GM12878 (cell line): ENCODE results near the gene CD2. TPM values are rescaled to one million over a fixed set of nuclear protein-coding genes. Genes with fewer than 3 reads are reported as not detected.

Source experiments
- ATAC-seq: fragments of 200-7000 bp; cut with Tn5 transposase; 3 replicates; pipeline ENCODE4 v1.9.1; 2020; ENCODE audit warnings: mild to moderate bottlenecking, moderate library complexity
- BruUV-seq: library from RNA; stranded (reverse); fragments of 400-500 nt; replicated peaks from 2 replicates; lab custom pipeline; 2021; lab: Mats Ljungman, UMichigan
- CTCF ChIA-PET: fragments of 300-600 bp; sonication (Branson Sonifier 250); formaldehyde crosslinking; extraction: SDS; loops from one replicate; lab custom pipeline; 2021; ENCODE audit warnings: inconsistent platforms; lab: Yijun Ruan, JAX
- POLR2A ChIA-PET: fragments of 350-600 bp; formaldehyde crosslinking; extraction: SDS; loops from one replicate; lab custom pipeline; 2021; ENCODE audit warnings: inconsistent platforms; lab: Charles Lee
- RAD21 ChIA-PET: fragments of 300-600 bp; sonication (Branson Sonifier 250); formaldehyde crosslinking; loops from one replicate; lab custom pipeline; 2023; ENCODE audit warnings: antibody characterized with exemption; ENCODE audit not compliant: unreplicated experiment; lab: Charles Lee
- SMC1A ChIA-PET: fragments of 300-600 bp; sonication (Branson Sonifier 250); formaldehyde crosslinking; loops from one replicate; lab custom pipeline; 2023; ENCODE audit not compliant: unreplicated experiment, uncharacterized antibody; lab: Charles Lee
- DNase-seq: peaks from one replicate; pipeline ENCODE4 v3.0.0-alpha.2; 2011; ENCODE audit warnings: low read depth, low spot score
- FAIRE-seq: peaks from 3 replicates; lab custom pipeline; 2011; peaks lifted over from hg19 to GRCh38; lab: Jason Lieb, UNC
- H2AFZ ChIP-seq: 2 replicates; pipeline ENCODE4 v1.6.0; 2011; ENCODE audit warnings: low read depth, low read length, control low read depth; ENCODE audit not compliant: control insufficient read depth
- H3K27ac ChIP-seq: 2 replicates; pipeline ENCODE4 v1.5.1; 2011; ENCODE audit warnings: control low read depth; ENCODE audit not compliant: control insufficient read depth, insufficient read depth
- H3K27me3 ChIP-seq, 2 experiments: replicated peaks in 1 of 2; 2 replicates each; pipeline versions ENCODE4 v1.6.0 to v1.6.1; 2011; ENCODE audit warnings: low read length in 1 of 2; ENCODE audit not compliant: control insufficient read depth in 2 of 2, insufficient read depth in 2 of 2
- H3K36me3 ChIP-seq, 2 experiments: 2 replicates each; pipeline ENCODE4 v1.5.1; 2011; ENCODE audit warnings: low read length in 1 of 2; ENCODE audit not compliant: control insufficient read depth in 2 of 2, insufficient read depth in 2 of 2
- H3K4me1 ChIP-seq: 2 replicates; pipeline ENCODE4 v1.6.1; 2011; ENCODE audit warnings: mild to moderate bottlenecking, low read length, moderate library complexity, mixed read lengths; ENCODE audit not compliant: control insufficient read depth, insufficient read depth
- H3K4me2 ChIP-seq: 2 replicates; pipeline ENCODE4 v1.6.0; 2011; ENCODE audit warnings: control low read depth; ENCODE audit not compliant: control insufficient read depth, insufficient read depth
- H3K4me3 ChIP-seq: fragments of 200-600 bp; sonication (generic); 2 replicates; pipeline ENCODE4 v1.5.1; 2016
- H3K79me2 ChIP-seq: 2 replicates; pipeline ENCODE4 v1.6.0; 2011; ENCODE audit warnings: low read length; ENCODE audit not compliant: control insufficient read depth, insufficient read depth
- H3K9ac ChIP-seq: 2 replicates; pipeline ENCODE4 v1.8.0; 2011; ENCODE audit warnings: low read length, control low read depth, mixed read lengths; ENCODE audit not compliant: control insufficient read depth, insufficient read depth
- H3K9me3 ChIP-seq: replicated peaks from 3 replicates; pipeline ENCODE4 v1.5.1; 2011; ENCODE audit warnings: mild to moderate bottlenecking, low read length; ENCODE audit not compliant: control insufficient read depth, insufficient read depth
- H4K20me1 ChIP-seq: 2 replicates; pipeline ENCODE4 v1.6.0; 2011; ENCODE audit not compliant: control insufficient read depth, insufficient read depth
- BRCA1 ChIP-seq: IDR thresholded peaks from 2 replicates; pipeline ENCODE4 v1.6.1; 2011; ENCODE audit warnings: low read depth, low read length, improper control_type of control experiment
- CHD4 ChIP-seq: fragments of 200-600 bp; sonication (generic); IDR thresholded peaks from 2 replicates; pipeline ENCODE4 v1.6.1; 2016; ENCODE audit warnings: mild to moderate bottlenecking
- ESRRA ChIP-seq: IDR thresholded peaks from 2 replicates; pipeline ENCODE4 v1.6.1; 2012; ENCODE audit warnings: mild to moderate bottlenecking, low read length, improper control_type of control experiment
- MTA2 ChIP-seq: fragments of 450-650 bp; IDR thresholded peaks from 2 replicates; pipeline ENCODE4 v1.6.1; 2016; ENCODE audit warnings: low read depth, mild to moderate bottlenecking, moderate library complexity
- MXI1 ChIP-seq: fragments of 150-350 bp; IDR thresholded peaks from 2 replicates; pipeline ENCODE4 v1.6.1; 2011; ENCODE audit warnings: low read depth, mild to moderate bottlenecking, inconsistent platforms, low read length, improper control_type of control experiment
- NFYB ChIP-seq: IDR thresholded peaks from 2 replicates; pipeline ENCODE4 v1.6.1; 2011; ENCODE audit warnings: low read depth, mild to moderate bottlenecking, low read length, improper control_type of control experiment, moderate library complexity; ENCODE audit not compliant: insufficient read depth
- RAD21 ChIP-seq: IDR thresholded peaks from 2 replicates; pipeline ENCODE4 v1.6.1; 2011; ENCODE audit warnings: mild to moderate bottlenecking, low read depth, low read length, moderate library complexity; ENCODE audit not compliant: insufficient read depth
- RFX5 ChIP-seq: IDR thresholded peaks from 2 replicates; pipeline ENCODE4 v1.6.1; 2011; ENCODE audit warnings: low read depth, low read length, improper control_type of control experiment
- SMC3 ChIP-seq: IDR thresholded peaks from 2 replicates; pipeline ENCODE4 v1.6.1; 2011; ENCODE audit warnings: low read length, improper control_type of control experiment, borderline replicate concordance
- SREBF2 ChIP-seq: IDR thresholded peaks from 2 replicates; pipeline ENCODE4 v1.6.1; 2012; ENCODE audit warnings: mild to moderate bottlenecking, low read length
- SRF ChIP-seq, 2 experiments: IDR thresholded peaks; 2 replicates each; pipeline ENCODE4 v1.6.1; 2011; ENCODE audit warnings: low read depth in 2 of 2, low read length in 2 of 2, mild to moderate bottlenecking in 1 of 2, moderate library complexity in 1 of 2
- SUPT20H ChIP-seq: IDR thresholded peaks from 2 replicates; pipeline ENCODE4 v1.6.1; 2011; ENCODE audit warnings: low read depth, mild to moderate bottlenecking, low read length, moderate library complexity, borderline replicate concordance; ENCODE audit not compliant: control insufficient read depth
- SUZ12 ChIP-seq: fragments of 200-600 bp; sonication (generic); IDR thresholded peaks from one replicate; pipeline ENCODE4 v1.6.1; 2018; ENCODE audit warnings: antibody characterized with exemption, mild to moderate bottlenecking; ENCODE audit not compliant: unreplicated experiment
- TCF12 ChIP-seq: IDR thresholded peaks from 2 replicates; pipeline ENCODE4 v1.6.1; 2011; ENCODE audit warnings: low read depth, mild to moderate bottlenecking, low read length
- TCF7 ChIP-seq: IDR thresholded peaks from 2 replicates; pipeline ENCODE4 v1.6.1; 2014; ENCODE audit warnings: antibody characterized with exemption, borderline replicate concordance
- ZNF622 ChIP-seq: fragments of 450-650 bp; IDR thresholded peaks from 2 replicates; pipeline ENCODE4 v1.6.1; 2017; ENCODE audit warnings: mild to moderate bottlenecking, inconsistent platforms
- WGBS: methylation state at CpG from one replicate; pipeline ENCODE4 v1.1.6; 2016; ENCODE audit warnings: low lambda C conversion rate; ENCODE audit not compliant: insufficient replicate concordance, insufficient coverage; ENCODE audit errors: missing lambda C conversion rate; 5-methylcytosine and 5-hydroxymethylcytosine counted together
- in situ Hi-C: fragments of 300-500 bp; cut with MboI; formaldehyde crosslinking; loops from 9 replicates; pipeline ENCODE4 v1.14.3; 2018; ENCODE audit warnings: mixed read lengths
- intact Hi-C: fragments of 100-400 bp; cut with micrococcal nuclease; formaldehyde crosslinking; loops from one replicate; pipeline ENCODE4 v1.14.2; 2022; ENCODE audit not compliant: unreplicated experiment
- polyA plus RNA-seq, 11 experiments: library from polyadenylated mRNA; depleted of rRNA in 4 of 11; unstranded in 6 of 11; stranded (reverse) in 5 of 11; fragments of >200 nt; fragmentation: Nextera tagmentation in 4 of 11; fragmentation: Illumina TruSeq in 1 of 11; extraction: Ambion mirVana in 4 of 11; extraction: Trizol in 1 of 11; gene quantifications; 1 replicate in 1 of 11; 2 replicates in 10 of 11; pipeline versions ENCODE4 v1.2.1 to v1.2.3, GENCODE V29; 2011 to 2016; ENCODE audit warnings: inconsistent platforms in 2 of 11, missing spikeins in 2 of 11, low read depth in 1 of 11
- total RNA-seq, 4 experiments: library from RNA; depleted of rRNA in 3 of 4; stranded (reverse); fragments of >200 nt in 3 of 4; fragmentation: Illumina TruSeq in 1 of 4; extraction: Trizol in 1 of 4; gene quantifications; 2 replicates each; pipeline versions ENCODE4 v1.2.1 to v1.2.3, GENCODE V29; 2013 to 2021
- TF ChIP-seq, protein P1 (sequence below): IDR thresholded peaks from 2 replicates; pipeline ENCODE4 v1.6.1; 2011; ENCODE audit warnings: borderline replicate concordance, low read depth, mild to moderate bottlenecking, moderate library complexity, low read length; ENCODE audit not compliant: insufficient read depth, poor library complexity, severe bottlenecking
- TF ChIP-seq, protein P2 (sequence below): fragments of 450-650 bp; IDR thresholded peaks from 2 replicates; pipeline ENCODE4 v1.6.1; 2017; ENCODE audit warnings: antibody characterized with exemption, mild to moderate bottlenecking, moderate library complexity
- TF ChIP-seq, protein P3 (sequence below): IDR thresholded peaks from 2 replicates; pipeline ENCODE4 v1.6.1; 2011; ENCODE audit warnings: low read depth, mild to moderate bottlenecking, low read length, moderate library complexity, borderline replicate concordance; ENCODE audit errors: extremely low read depth

The CD2 gene
- total and polyA plus RNA-seq, 10 of the 15 experiments (the other 5 are each of a cell fraction or from before 2014, with no cell fraction given), result 0.15 to 4.3 (median 2.8) TPM

DNA sequence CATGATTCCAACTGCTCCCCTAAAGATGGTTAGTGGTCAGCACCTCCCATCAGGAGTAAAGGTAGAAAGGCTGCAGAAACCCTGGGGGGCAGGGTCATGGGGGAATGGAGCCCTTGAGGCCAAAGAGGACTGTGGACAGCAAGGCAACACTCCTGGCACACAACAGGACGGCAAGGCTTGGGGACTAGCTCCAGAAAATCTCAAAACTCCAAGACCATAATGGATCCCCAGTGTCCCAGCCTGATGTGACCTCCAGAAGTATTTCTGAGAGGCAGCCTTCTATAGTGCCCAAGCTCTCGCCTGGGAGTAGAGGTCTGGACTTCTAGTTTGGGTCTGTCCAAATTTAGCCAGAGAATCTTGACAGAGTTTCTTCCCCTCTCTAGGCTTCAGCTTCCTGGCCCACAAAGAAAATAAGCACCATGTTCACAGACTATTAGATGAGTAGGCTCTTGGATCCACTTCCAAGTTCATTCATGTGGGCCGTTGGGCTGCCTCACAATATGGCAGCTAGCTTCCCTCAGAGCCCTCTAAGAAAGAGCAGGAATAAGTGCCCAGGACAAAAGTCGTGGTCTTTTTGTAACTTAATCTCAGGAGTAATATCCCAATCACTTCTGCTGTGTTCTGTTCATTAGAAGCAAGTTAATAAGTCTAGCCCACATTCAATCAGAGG lies 6.9 kb downstream of the CD2 start:
- Histone ChIP-seq H3K4me1 (peaks cover 7% of the 10 kb centered on the region), H3K9ac (no peak overlapping the region), H3K4me3 (no peak overlapping the region), H3K4me2 (no peak overlapping the region), H2AFZ (no peak overlapping the region), H3K27me3 (no peaks in the 10 kb centered on the region; a peak in 1 of 4 replicates), H3K79me2 (no peaks in the 10 kb centered on the region), H4K20me1 (no peaks in the 10 kb centered on the region), H3K9me3 (no peaks in the 10 kb centered on the region), H3K36me3 (no peaks in the 10 kb centered on the region), H3K27ac (no peak overlapping the region)
- ChIA-PET SMC1A (interaction anchor here (0.6 to 14.5 kb wide), 7 partner anchors 11 to 85 kb away, joined by 3 to 224 read pairs (median 4); no protein-coding TSS in a partner anchor), CTCF (interaction anchor here (1.2 to 4.7 kb wide), 2 partner anchors 8 to 23 kb away, joined by 3 to 23 read pairs; partner anchors contain the start of gene CD2), POLR2A (no interaction called here), RAD21 (interaction anchor here (0.9 kb wide), 1 partner anchor 22 kb away, joined by 3 read pairs; no protein-coding TSS in a partner anchor)
- no peak for FAIRE-seq
- 34% methylated on average over 4 of the region's 4 CpGs for WGBS
- in situ Hi-C loops, result no loop called here
- ATAC-seq, result no peak
- intact Hi-C loops, result no loop called here
- BruUV-seq, result no TSS peak
- DNase-seq, result no peak
- TF ChIP-seq CHD4 (no peak), RAD21 (no peak), ESRRA (no peak), SREBF2 (no peak), TCF7 (no peak), BRCA1 (no peak), SUZ12 (no peak), ZNF622 (no peak), SMC3 (no peak), RFX5 (no peak), NFYB (no peak), TCF12 (no peak), MXI1 (no peak), SRF (IDR thresholded peaks at IDR 0.05; ENCODE audit: low read depth in 2 of 2, low read length in 2 of 2) (no peak), SUPT20H (no peak), MTA2 (no peak)
- TF ChIP-seq, protein P1, sequence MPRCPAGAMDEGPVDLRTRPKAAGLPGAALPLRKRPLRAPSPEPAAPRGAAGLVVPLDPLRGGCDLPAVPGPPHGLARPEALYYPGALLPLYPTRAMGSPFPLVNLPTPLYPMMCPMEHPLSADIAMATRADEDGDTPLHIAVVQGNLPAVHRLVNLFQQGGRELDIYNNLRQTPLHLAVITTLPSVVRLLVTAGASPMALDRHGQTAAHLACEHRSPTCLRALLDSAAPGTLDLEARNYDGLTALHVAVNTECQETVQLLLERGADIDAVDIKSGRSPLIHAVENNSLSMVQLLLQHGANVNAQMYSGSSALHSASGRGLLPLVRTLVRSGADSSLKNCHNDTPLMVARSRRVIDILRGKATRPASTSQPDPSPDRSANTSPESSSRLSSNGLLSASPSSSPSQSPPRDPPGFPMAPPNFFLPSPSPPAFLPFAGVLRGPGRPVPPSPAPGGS, result no peak
- TF ChIP-seq, protein P2, sequence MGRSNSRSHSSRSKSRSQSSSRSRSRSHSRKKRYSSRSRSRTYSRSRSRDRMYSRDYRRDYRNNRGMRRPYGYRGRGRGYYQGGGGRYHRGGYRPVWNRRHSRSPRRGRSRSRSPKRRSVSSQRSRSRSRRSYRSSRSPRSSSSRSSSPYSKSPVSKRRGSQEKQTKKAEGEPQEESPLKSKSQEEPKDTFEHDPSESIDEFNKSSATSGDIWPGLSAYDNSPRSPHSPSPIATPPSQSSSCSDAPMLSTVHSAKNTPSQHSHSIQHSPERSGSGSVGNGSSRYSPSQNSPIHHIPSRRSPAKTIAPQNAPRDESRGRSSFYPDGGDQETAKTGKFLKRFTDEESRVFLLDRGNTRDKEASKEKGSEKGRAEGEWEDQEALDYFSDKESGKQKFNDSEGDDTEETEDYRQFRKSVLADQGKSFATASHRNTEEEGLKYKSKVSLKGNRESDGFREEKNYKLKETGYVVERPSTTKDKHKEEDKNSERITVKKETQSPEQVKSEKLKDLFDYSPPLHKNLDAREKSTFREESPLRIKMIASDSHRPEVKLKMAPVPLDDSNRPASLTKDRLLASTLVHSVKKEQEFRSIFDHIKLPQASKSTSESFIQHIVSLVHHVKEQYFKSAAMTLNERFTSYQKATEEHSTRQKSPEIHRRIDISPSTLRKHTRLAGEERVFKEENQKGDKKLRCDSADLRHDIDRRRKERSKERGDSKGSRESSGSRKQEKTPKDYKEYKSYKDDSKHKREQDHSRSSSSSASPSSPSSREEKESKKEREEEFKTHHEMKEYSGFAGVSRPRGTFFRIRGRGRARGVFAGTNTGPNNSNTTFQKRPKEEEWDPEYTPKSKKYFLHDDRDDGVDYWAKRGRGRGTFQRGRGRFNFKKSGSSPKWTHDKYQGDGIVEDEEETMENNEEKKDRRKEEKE, result no peak
- TF ChIP-seq, protein P3, sequence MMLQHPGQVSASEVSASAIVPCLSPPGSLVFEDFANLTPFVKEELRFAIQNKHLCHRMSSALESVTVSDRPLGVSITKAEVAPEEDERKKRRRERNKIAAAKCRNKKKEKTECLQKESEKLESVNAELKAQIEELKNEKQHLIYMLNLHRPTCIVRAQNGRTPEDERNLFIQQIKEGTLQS, result no peak
